Activated CD8-positive, alpha-beta memory T cell treated with anti-CD3 and anti-CD28 coated beads for 24 hours (primary cell): ENCODE data around the gene LIPF.
"Not testable (repeated sequence)": the region's sequence is repeated elsewhere in the genome, so short reads cannot be mapped to it uniquely, and the experiment has no call there.

Experiments used
- DNase-seq: peaks from one replicate; pipeline ENCODE4 v3.0.0-alpha.2; 2020

The LIPF gene

DNA sequence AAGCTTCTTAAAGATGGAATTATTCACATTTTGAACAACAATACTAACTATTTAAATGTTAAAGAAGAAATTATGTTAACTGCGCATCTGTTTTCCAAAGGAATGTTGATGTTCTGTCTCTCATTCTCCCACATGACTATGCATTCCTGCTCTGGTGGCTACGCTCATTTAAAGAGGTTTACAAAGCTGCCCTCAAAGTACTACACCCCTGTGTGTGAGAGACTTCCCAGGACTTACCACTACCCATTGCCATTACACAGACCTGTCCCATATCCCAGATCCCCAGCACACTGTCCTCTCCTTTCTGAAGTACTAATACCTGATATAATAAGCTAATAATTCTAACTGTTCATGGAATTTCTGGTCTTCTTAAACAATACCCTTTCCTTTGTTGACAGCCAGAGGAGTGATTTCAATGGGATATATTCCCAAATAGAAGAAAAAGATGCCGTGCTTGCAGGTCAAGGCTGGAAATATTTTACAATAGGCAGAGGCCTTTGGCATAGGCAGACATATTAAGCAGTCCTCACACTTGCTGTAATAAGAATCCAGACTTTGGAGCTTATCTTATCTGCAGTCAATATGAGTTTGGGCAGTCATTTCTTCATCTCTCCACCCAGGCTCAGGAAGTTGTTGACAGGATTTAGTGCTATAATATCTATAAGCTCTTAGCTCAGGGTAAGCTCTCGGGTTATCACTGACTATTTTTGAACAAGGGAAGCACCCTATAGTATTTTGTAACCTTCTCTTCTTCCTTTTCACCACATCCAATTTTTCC, 12.2 kb downstream of the LIPF start:
- no peak for DNase-seq

- no peak for DNase-seq
Measured at GRCh38 chr10:88680958-88681357, 16.7 kb downstream of the LIPF start.

GRCh38 chr10:88682491-88682890, 18.2 kb downstream of the LIPF start:
- no peak for DNase-seq

DNA sequence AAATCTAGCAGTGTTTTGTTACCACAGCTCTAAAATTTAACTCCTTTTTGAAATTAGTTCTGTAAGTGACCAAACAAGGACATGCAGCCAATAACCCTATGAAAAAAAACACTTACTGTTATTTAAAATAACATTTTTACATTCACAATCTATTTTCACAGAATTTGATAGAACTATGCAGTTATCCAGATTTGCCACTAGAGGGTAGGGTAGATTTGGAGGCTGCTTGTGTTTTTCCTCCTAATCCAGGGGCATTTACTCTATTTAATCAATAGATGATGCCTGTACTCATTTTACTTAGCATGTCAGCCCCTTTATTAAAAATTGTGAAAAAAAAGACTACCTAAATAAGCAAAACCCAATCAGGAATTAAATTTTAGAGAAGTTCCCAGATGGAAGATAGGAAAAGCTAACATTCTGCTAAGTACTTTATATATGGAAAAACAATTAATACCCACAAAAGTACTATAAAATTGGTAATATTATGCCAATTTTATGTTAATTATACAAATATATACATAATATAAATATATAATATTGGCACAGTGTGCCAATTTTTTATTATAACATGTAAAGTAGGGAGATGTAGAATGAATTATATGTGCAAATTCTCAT, 23.7 kb downstream of the LIPF start:
- DNase-seq = no peak

DNA sequence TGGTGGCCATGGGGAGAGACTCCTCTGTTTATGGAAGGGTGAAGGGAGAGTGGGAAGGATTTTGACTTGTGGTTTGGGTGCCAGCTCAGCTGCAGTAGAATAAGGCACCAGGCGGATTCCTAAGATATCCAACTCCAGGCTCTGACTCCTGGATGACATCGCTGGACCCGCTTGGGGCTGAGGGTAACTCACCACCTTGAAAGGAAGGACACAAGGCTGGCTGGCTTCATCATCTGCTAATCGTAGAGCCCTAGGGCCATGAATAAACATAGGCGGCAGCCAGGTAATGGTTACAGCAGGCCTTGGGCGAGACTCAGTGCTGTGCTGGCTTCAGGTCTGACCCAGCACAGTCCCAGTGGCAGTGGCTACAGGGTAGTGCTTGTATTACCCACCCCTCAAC, 25.1 kb downstream of the LIPF start:
- no peak for DNase-seq

DNA sequence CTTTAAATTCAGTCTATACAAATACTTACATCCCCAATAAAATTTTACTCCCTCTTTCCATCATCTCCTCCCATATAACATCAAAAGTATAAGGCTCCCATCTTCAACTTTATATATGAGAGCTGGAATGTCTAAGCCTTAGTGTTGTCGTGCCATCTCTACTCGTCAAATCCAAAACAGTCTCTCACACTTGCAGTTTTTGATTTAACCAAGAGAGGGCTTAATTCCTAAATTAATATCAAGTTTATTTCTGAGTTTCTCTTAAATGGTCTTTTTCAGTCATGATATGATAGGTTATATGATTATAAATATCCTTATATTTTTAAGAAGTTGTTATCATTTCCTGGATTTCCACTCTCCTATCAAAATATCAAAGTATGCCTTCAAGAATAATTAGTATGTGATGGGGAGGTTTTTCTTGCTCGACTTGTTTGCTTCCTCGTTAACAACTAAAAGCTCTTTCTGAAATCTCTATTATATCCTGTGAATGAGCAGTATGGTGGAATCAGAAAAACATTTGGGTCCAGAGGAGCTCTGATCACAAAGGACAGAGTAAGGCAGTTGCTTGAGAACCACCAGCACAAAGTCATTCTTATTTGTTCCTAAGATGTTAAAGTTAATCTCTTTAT, 29.3 kb downstream of the LIPF start:
- no peak for DNase-seq

DNA sequence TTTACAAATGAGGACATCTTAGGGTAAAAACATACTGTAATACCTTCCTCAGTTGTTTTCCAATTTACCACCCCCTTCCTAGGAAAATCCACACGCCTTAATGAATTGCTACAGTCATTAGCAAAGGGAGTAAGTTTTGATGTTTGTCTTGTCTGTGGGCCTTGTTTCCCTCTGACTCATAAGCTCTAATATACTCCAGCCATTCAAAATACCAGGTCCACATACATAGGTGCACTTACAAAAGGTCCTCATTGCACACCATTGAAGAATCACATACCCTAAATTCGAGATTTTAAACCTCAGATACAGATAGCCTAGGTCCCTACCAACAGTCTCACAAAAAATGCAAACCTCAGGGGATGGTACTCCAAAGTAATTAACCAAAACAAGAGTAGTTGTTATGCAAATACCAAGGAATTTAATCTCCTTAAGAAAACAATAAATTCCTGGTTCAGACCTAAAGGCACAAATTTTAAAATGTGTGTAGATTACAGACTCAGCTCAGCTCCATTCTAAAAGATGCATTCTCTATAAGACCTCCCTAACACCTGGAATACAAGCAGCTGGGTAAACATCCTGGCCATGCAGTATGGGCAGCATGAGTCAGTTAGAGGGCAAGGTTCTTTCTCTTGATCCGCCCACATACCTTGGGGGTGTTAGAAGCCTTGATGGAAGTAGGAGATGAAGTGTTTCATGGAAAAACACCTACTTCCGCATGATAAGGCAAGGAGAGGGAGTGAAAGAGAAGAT, 38.8 kb downstream of the LIPF start:
- no peak for DNase-seq

GRCh38 chr10:88705958-88706357, 41.7 kb downstream of the LIPF start, which contains the start of gene LIPK:
Gene LIPK, plus strand, starts transcription at chr10:88706249. Its CDS starts 18,295 bp downstream, at chr10:88724544.
- DNase-seq = no peak

DNA sequence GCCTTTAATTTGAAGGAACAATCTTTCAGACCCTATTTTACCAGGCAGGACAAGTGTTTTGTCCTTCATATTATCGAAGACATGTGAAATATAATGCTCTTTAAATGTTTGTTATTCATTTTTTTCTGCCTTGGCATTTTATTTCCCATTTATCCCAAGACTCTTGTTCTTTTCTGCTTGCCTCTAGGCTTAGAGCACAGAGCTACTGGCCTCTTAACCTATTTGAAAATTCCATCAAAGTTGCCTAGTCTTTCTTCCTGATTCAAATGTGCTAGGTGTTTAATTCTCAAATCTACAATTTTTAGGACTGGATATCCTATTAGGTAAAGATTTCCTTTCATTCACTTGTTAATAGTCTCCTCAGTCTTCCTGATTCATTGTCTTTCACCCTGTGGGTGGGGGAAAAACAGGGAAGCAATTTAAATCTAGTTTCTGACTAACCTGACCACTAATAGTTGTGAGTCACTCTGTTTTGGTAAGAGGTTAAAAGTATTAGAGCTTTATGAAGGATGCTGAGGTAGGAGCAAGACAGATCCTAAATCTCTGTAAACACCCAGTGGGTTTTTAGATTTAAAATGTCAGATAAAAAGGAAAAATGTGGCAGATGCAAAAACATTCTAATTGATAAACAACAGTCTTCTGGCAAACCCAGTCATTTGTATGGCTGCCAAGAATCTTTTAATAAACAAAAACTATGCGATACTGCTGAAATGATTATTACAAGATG, 43.4 kb downstream of the LIPF start:
- DNase-seq = no peak

- not testable (repeated sequence) for DNase-seq
Measured at GRCh38 chr10:88709361-88709760, 45.1 kb downstream of the LIPF start.

DNA sequence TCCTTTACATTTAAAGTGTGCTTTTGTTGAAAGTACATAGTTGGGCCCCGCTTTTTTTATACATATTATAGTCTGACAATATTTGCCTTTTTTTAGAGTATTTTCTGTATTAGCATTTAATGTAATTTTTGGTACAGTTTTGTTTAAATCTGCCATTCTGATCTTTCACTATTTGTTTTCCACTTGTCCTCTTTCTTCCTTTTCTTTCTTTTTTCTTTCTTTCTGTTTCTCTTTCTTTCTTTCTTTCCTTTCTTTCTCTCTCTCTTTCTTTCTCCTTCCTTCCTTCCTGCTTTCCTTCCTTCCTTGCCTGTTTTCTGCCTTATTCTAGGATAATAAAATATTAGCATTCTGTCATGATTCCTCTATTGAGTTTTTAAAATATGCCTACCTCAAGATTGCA, 51.3 kb downstream of the LIPF start:
- DNase-seq = no peak

GRCh38 chr10:88721392-88721791, 57.1 kb downstream of the LIPF start:
- DNase-seq = no peak

- DNase-seq = no peak
Measured at GRCh38 chr10:88725798-88726197, 61.6 kb downstream of the LIPF start.

GRCh38 chr10:88728107-88728763, 64.0 kb downstream of the LIPF start:
- peak; percentile 65 for DNase-seq
